Activated CD8-positive, alpha-beta memory T cell treated with anti-CD3 and anti-CD28 coated beads, Interleukin-2, amount 50 U/mL, for 24 hours (primary cell): ENCODE data around the gene HES4.
"Not testable (repeated sequence)": the region's sequence is repeated elsewhere in the genome, so short reads cannot be mapped to it uniquely, and the experiment has no call there.

Experiments used
- DNase-seq: peaks from one replicate; pipeline ENCODE4 v3.0.0-alpha.2; 2020; ENCODE audit errors: extremely low read depth

Gene HES4

GRCh38 chr1:998745-998994, 1.2 kb downstream of the HES4 start:
- no peak for DNase-seq

GRCh38 chr1:997993-998744, 1.7 kb downstream of the HES4 start:
- DNase-seq = no peak

- no peak for DNase-seq
These were observed 2.2 kb downstream of the HES4 start for GRCh38 chr1:997713-997992.

GRCh38 chr1:996851-997712, 2.8 kb downstream of the HES4 start:
- no peak for DNase-seq

- no peak for DNase-seq
These were observed 3.9 kb downstream of the HES4 start for GRCh38 chr1:995665-996633.

GRCh38 chr1:994546-994945, 5.4 kb downstream of the HES4 start:
- not testable (repeated sequence) for DNase-seq

GRCh38 chr1:993379-993995, 6.4 kb downstream of the HES4 start:
- no peak for DNase-seq

GRCh38 chr1:992362-992761, 7.5 kb downstream of the HES4 start:
- DNase-seq = no peak

GRCh38 chr1:991895-992294, 8.0 kb downstream of the HES4 start:
- no peak for DNase-seq

GRCh38 chr1:991275-991674, 8.6 kb downstream of the HES4 start:
- not testable (repeated sequence) for DNase-seq

- DNase-seq = not testable (repeated sequence)
These were observed 11.8 kb downstream of the HES4 start for GRCh38 chr1:988061-988460.

- DNase-seq = no peak
These were observed 14.8 kb downstream of the HES4 start for GRCh38 chr1:985126-985525.

- no peak for DNase-seq
These were observed 15.5 kb downstream of the HES4 start for GRCh38 chr1:984476-984814.

GRCh38 chr1:983798-984475, 16.0 kb downstream of the HES4 start:
- no peak for DNase-seq

GRCh38 chr1:982765-983436, 17.0 kb downstream of the HES4 start:
- no peak for DNase-seq

- DNase-seq = no peak
These were observed 17.8 kb downstream of the HES4 start, which contains the start of gene PERM1 for GRCh38 chr1:981955-982558. Gene PERM1 (minus strand): TSS chr1:982093. CDS start chr1:981029, 1,064 bp downstream.

GRCh38 chr1:981491-981954, 18.4 kb downstream of the HES4 start:
- DNase-seq = no peak

GRCh38 chr1:980602-981395, 19.1 kb downstream of the HES4 start:
- no peak for DNase-seq

GRCh38 chr1:980137-980571, 19.7 kb downstream of the HES4 start:
- DNase-seq = no peak

- no peak for DNase-seq
These were observed 20.2 kb downstream of the HES4 start for GRCh38 chr1:979744-980072.
